Breast epithelium (tissue), 4 donors: ENCODE measurements around the gene ZNF699. TPM values are rescaled to one million over a fixed set of nuclear protein-coding genes. Genes with fewer than 3 reads are reported as not detected.

Experiments used
- DNase-seq, 2 donors: peaks; one replicate each; pipeline ENCODE4 v3.0.0-alpha.2; 2019; ENCODE audit warnings: low spot score in 2 of 2
- H3K27ac ChIP-seq, 2 donors: fragments of 200-600 bp; sonication (generic) in 1 of 2; one replicate each; pipeline ENCODE4 v1.5.1; 2016 to 2019; ENCODE audit warnings: mild to moderate bottlenecking in 1 of 2
- H3K27me3 ChIP-seq, 2 donors: fragments of 200-600 bp; sonication (generic) in 1 of 2; one replicate each; pipeline versions ENCODE4 v1.5.1 to v1.6.0; 2017 to 2019; ENCODE audit warnings: control low read depth in 1 of 2, mild to moderate bottlenecking in 1 of 2
- H3K36me3 ChIP-seq: fragments of 200-600 bp; one replicate; pipeline ENCODE4 v1.5.1; 2019
- H3K4me1 ChIP-seq, 2 donors: fragments of 200-600 bp; sonication (generic); one replicate each; pipeline ENCODE4 v1.5.1; 2016 to 2019; ENCODE audit warnings: control low read depth in 1 of 2
- H3K4me3 ChIP-seq, 3 donors: fragments of 200-600 bp; sonication (generic); 1 replicate in 2 of 3; 2 replicates in 1 of 3; pipeline ENCODE4 v1.5.1; 2016 to 2019; ENCODE audit warnings: mild to moderate bottlenecking in 3 of 3, moderate library complexity in 2 of 3
- H3K9me3 ChIP-seq, 2 donors: fragments of 200-600 bp; sonication (generic) in 1 of 2; one replicate each; pipeline ENCODE4 v1.5.1; 2016 to 2019; ENCODE audit warnings: control low read depth in 1 of 2
- CTCF ChIP-seq, 3 donors: fragments of 450-650 bp; IDR thresholded peaks; one replicate each; pipeline ENCODE4 v1.5.1; 2016 to 2017; ENCODE audit warnings: antibody characterized with exemption in 3 of 3, mild to moderate bottlenecking in 3 of 3, moderate library complexity in 3 of 3
- POLR2A ChIP-seq: fragments of 450-650 bp; IDR thresholded peaks from one replicate; pipeline ENCODE4 v1.6.1; 2016; ENCODE audit warnings: antibody characterized with exemption, mild to moderate bottlenecking, moderate library complexity
- POLR2AphosphoS5 ChIP-seq, 3 donors: sonication (generic); formaldehyde crosslinking; IDR thresholded peaks; one replicate each; pipeline ENCODE4 v1.6.1; 2017; ENCODE audit warnings: antibody characterized with exemption in 3 of 3
- intact Hi-C: fragments of 100-400 bp; cut with DNase I; formaldehyde crosslinking; loops from one replicate; pipeline ENCODE4 v1.15.1; 2023; ENCODE audit warnings: low total_unique reads
- total RNA-seq, 3 donors: library from RNA; depleted of rRNA; stranded (reverse); fragments of >200 nt; gene quantifications; one replicate each; pipeline ENCODE4 v1.1.0, GENCODE V29; 2016

The ZNF699 gene
- total RNA-seq, 3 donors from 2014 or later, result 10.1 to 27.4 (median 16.1) TPM

DNA sequence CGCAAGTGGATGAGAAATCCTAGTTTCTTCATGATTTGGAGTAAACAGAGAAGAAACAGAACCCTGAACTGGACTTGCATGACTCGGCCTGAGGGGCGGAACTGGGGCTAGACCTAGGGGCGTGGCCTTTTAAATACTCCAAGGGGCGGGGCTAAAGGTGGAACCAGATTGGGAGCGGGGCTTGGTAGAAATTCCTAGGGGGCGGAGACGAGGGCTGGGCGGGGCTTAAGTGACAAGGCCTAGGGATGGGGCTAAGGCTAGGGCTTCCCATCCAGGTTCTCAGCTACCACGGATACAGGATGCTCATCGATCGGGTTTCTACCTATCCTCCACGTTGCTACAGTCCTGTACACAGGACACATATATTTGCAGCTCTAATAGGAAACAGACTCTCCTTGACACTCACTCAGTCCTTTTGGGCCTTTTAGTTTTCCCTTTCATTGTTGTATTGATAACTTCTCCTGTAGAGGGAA lies 372 bp upstream of the ZNF699 start:
- H3K4me3 ChIP-seq, result peak overlapping the region; percentile 78 to 97 (median 87)

GRCh38 chr19:9308091-9308770 lies 1.4 kb downstream of the ZNF699 start:
- H3K36me3 ChIP-seq, result peaks cover 3% of the 10 kb centered on the region
- TF ChIP-seq POLR2AphosphoS5 (IDR thresholded peaks at IDR 0.05), result no peak
- no peak for TF ChIP-seq CTCF (IDR thresholded peaks at IDR 0.05)
- no peak for TF ChIP-seq POLR2A
- peaks cover 24 to 30% of the 10 kb centered on the region in 2 donors for H3K9me3 ChIP-seq
- H3K4me1 ChIP-seq, result peaks cover 0 to 4% of the 10 kb centered on the region in 2 donors
- peak overlapping the region; percentile 78 to 97 (median 87) for H3K4me3 ChIP-seq
- no peaks in the 10 kb centered on the region for H3K27me3 ChIP-seq
- H3K27ac ChIP-seq, result no peak overlapping the region
- intact Hi-C loops, result no loop called here
- no peak for DNase-seq

More for the DNA sequence above, 372 bp upstream of the ZNF699 start:
- TF ChIP-seq CTCF (IDR thresholded peaks at IDR 0.05) (no peak), POLR2AphosphoS5 (IDR thresholded peaks at IDR 0.05) (no peak), POLR2A (no peak)
- H3K36me3 ChIP-seq, result no peaks in the 10 kb centered on the region
- H3K4me1 ChIP-seq, result peaks cover 0 to 4% of the 10 kb centered on the region in 2 donors
- peak overlapping the region; percentile 98 for H3K27ac ChIP-seq
- H3K9me3 ChIP-seq, result peaks cover 11 to 13% of the 10 kb centered on the region in 2 donors
- H3K27me3 ChIP-seq, result no peaks in the 10 kb centered on the region
- DNase-seq, result peak in 1 of 2 donors; percentile 89
- intact Hi-C loops, result no loop called here

DNA sequence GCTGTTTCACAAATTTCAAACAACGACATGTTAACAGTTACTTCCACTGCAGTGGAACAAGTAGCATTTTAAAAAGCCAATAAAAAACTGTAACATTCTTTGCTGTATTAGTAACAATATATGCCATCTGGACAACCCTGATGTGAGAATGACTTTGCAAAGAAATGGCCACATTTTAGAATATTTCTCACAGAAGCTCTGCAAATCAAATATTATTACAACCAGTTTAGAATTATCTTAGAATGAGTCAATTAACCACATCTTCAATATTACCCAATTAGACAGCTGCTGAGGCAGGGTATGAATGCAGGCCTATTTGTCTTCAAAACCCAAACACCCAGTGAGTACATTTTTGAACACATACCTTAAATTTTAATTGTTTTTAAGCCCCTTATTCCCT lies 3.2 kb downstream of the ZNF699 start:
- DNase-seq, result no peak
- H3K27me3 ChIP-seq, result no peaks in the 10 kb centered on the region
- intact Hi-C loops, result no loop called here
- no peak overlapping the region for H3K4me3 ChIP-seq
- H3K36me3 ChIP-seq, result peaks cover 19% of the 10 kb centered on the region
- H3K4me1 ChIP-seq, result peaks cover 0 to 4% of the 10 kb centered on the region in 2 donors
- peaks cover 42 to 47% of the 10 kb centered on the region in 2 donors for H3K9me3 ChIP-seq
- TF ChIP-seq POLR2A (no peak), CTCF (IDR thresholded peaks at IDR 0.05) (no peak), POLR2AphosphoS5 (IDR thresholded peaks at IDR 0.05) (no peak)
- no peak overlapping the region for H3K27ac ChIP-seq

- Histone ChIP-seq H3K4me3 (peak overlapping the region in 1 of 3 donors; percentile 29), H3K36me3 (peaks cover 51% of the 10 kb centered on the region), H3K27me3 (no peaks in the 10 kb centered on the region), H3K27ac (no peak overlapping the region), H3K9me3 (peaks cover 91 to 100% of the 10 kb centered on the region in 2 donors), H3K4me1 (no peaks in the 10 kb centered on the region)
- no peak for DNase-seq
- intact Hi-C loops, result no loop called here
- TF ChIP-seq POLR2A (no peak), CTCF (IDR thresholded peaks at IDR 0.05) (no peak), POLR2AphosphoS5 (IDR thresholded peaks at IDR 0.05) (no peak)
Observed at GRCh38 chr19:9296336-9296735, 13.3 kb downstream of the ZNF699 start.

GRCh38 chr19:9295411-9295849 lies 14.2 kb downstream of the ZNF699 start:
- no peaks in the 10 kb centered on the region for H3K4me1 ChIP-seq
- H3K27ac ChIP-seq, result no peak overlapping the region
- TF ChIP-seq CTCF (IDR thresholded peaks at IDR 0.05), result no peak
- TF ChIP-seq POLR2AphosphoS5 (IDR thresholded peaks at IDR 0.05), result no peak
- TF ChIP-seq POLR2A, result no peak
- no peak overlapping the region for H3K4me3 ChIP-seq
- H3K36me3 ChIP-seq, result peaks cover 43% of the 10 kb centered on the region
- intact Hi-C loops, result no loop called here
- peaks cover 86 to 99% of the 10 kb centered on the region in 2 donors for H3K9me3 ChIP-seq
- DNase-seq, result no peak
- H3K27me3 ChIP-seq, result no peaks in the 10 kb centered on the region
